Astrocyte of the cerebellum (primary cell): ENCODE results near the gene UQCC5.

Experiments
- DNase-seq: peaks from one replicate; pipeline ENCODE4 v3.0.0-alpha.2; 2011; ENCODE audit warnings: low read depth
- H3K4me3 ChIP-seq: 2 replicates; pipeline ENCODE4 v1.5.1; 2011; ENCODE audit warnings: mild to moderate bottlenecking, low read depth, low read length, moderate library complexity
- CTCF ChIP-seq: IDR thresholded peaks from 2 replicates; pipeline ENCODE4 v1.5.1; 2012; ENCODE audit warnings: low read length, low read depth, moderate library complexity, mild to moderate bottlenecking; ENCODE audit errors: missing control alignments
- in situ Hi-C: cut with HindIII; loops from 2 replicates; pipeline ENCODE4 v1.10.0; 2017; ENCODE audit warnings: low sequenced_read_pairs

UQCC5 gene

GRCh38 chr3:52518723-52519444, 17.5 kb upstream of the UQCC5 start:
- no peak for TF ChIP-seq CTCF
- in situ Hi-C loops: no loop called here
- DNase-seq: no peak
- H3K4me3 ChIP-seq: no peak overlapping the region

- H3K4me3 ChIP-seq: no peak overlapping the region
- no peak for DNase-seq
- TF ChIP-seq CTCF: no peak
- in situ Hi-C loops: no loop called here
These were observed 16.8 kb upstream of the UQCC5 start for GRCh38 chr3:52519445-52520140.

- TF ChIP-seq CTCF: no peak
- no peak overlapping the region for H3K4me3 ChIP-seq
- in situ Hi-C loops: no loop called here
- no peak for DNase-seq
These were observed 16.2 kb upstream of the UQCC5 start for GRCh38 chr3:52520141-52520667.

GRCh38 chr3:52520716-52521487, 15.5 kb upstream of the UQCC5 start:
- H3K4me3 ChIP-seq: no peak overlapping the region
- in situ Hi-C loops: no loop called here
- no peak for DNase-seq
- TF ChIP-seq CTCF: no peak

- no peak overlapping the region for H3K4me3 ChIP-seq
- TF ChIP-seq CTCF: no peak
- in situ Hi-C loops: no loop called here
- no peak for DNase-seq
These were observed 14.9 kb upstream of the UQCC5 start for GRCh38 chr3:52521488-52521824.

GRCh38 chr3:52521881-52522650, 14.3 kb upstream of the UQCC5 start:
- in situ Hi-C loops: no loop called here
- no peak for DNase-seq
- no peak overlapping the region for H3K4me3 ChIP-seq
- no peak for TF ChIP-seq CTCF
